Stimulated activated CD8-positive, alpha-beta memory T cell treated with anti-CD3 and anti-CD28 coated beads, Interleukin-15, amount 100 ng/mL, for 1 hour (primary cell): ENCODE measurements around the gene SLC9A8.
A peak's percentile ranks its signal among the peaks of the same experiment; 100 is the strongest.

Experiments
- DNase-seq: peaks from one replicate; pipeline ENCODE4 v3.0.0-alpha.2; 2020; ENCODE audit warnings: low read depth

Gene SLC9A8

DNA sequence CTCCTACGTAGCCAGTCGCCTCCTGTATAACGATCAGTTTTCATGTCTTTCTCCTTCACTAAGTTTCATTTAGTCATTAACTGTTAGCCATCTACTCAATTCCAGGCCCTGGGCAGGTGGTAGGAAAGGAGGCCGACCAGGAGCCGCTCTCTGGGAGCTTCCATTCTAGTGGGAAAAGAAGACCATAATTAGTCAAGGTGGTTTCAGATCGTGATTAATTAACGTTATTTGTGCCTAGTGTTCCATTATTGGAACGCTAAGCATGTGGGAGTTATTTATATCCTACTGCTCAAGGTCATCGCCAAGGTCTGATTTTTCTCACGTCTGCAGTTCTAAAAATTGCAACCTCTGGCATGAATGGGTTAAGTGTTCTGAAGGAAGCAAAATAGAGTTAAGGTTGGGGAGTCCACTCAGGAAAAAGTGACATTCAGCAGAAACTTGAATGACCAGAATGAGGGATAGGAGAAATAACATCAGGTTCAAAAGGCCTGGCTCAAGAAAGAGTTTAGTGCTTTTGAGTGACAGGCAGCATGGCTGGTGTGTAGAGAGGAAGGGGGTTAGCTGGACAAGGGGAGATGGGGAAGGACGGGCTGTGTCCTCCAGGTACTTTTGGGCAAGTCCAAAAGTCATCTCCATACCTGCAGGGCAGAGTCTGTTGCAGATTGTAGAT is 812 bp downstream of the SLC9A8 start:
- no peak for DNase-seq

DNA sequence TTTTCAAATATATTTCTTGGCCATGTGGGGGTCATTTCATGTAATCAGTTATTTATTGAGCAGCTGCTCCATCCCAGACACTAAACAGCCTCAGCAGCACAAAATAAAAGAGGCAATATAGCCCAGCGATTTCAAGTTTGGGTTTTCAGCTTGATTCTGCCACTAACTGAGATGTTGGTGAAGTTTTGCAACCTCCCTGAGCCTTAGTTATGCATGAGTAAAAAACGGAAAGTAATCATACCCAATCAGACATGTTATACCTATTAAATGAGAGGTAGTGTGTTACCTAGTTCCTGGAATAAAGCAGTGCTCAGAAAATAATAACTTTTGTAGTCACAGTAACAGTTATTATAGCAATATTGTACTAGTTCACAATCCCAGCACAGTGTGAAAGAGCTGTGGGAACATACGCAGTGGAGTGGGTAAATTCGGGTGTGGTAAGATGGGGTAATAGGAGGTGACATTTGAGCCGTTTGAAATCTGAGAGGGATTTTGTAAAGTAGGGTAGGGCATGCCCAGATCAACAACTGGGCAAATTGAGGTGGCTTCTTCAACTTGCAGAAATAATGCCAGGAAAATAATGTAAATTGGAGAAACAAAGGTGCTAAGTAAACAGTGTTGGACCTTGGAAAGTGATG is 1.5 kb downstream of the SLC9A8 start:
- no peak for DNase-seq

DNA sequence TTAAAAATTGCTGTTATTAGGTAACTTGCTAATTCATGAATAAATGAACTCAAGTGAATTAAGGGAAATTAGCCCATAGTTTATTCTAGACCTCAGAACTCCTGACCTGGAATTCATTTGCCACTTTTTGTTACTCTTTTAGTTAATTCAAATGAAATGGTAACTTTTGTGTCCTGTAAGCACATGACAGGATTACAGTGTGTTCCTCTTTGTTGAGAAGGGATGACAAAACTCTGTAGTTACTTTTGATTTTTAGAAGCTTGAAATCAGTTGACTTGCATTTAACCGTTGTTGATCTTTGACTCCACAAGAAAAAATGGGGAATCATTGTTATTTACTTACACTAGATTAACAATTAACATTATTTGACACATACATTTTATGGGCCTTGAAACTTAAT is 6.2 kb downstream of the SLC9A8 start:
- DNase-seq = no peak

DNA sequence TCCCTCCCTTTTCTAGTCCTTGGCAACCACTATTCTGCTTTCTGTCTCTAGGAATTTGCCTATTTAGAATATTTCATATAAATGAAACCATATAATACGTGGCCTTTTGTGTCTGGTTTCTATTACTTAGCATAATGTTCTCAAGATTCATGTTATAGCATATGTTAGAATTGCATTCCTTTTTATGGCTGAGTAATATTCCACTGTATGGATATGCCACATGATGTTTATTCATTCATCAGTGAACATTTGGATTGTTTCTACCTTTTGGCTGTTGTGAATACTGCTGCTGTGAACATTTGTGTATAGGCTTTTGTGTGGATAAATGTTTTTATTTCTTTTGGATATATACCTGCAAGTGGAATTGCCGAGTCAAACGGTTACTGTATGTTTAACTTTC is 7.1 kb downstream of the SLC9A8 start:
- DNase-seq = no peak

DNA sequence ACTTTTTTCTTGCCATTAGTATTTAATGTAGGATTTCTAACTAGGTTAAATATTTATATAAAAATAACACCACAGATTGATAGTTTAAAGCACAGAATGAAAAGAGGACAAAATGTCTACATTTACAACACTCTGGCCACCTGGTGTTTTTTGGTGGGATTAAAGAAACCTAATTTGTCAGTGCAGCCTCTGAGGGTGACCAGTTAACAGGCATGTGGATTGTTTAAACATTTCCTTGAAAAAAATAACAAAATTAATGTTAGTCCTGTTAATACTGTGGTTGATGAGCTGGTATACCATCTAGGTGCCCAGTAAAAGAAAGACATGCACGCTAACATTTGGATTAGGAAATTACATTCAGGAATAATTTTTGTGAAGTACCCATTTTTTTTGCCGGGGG is 8.8 kb downstream of the SLC9A8 start:
- DNase-seq = no peak

GRCh38 chr20:49821870-49822331 is 9.3 kb downstream of the SLC9A8 start:
- DNase-seq = no peak

DNA sequence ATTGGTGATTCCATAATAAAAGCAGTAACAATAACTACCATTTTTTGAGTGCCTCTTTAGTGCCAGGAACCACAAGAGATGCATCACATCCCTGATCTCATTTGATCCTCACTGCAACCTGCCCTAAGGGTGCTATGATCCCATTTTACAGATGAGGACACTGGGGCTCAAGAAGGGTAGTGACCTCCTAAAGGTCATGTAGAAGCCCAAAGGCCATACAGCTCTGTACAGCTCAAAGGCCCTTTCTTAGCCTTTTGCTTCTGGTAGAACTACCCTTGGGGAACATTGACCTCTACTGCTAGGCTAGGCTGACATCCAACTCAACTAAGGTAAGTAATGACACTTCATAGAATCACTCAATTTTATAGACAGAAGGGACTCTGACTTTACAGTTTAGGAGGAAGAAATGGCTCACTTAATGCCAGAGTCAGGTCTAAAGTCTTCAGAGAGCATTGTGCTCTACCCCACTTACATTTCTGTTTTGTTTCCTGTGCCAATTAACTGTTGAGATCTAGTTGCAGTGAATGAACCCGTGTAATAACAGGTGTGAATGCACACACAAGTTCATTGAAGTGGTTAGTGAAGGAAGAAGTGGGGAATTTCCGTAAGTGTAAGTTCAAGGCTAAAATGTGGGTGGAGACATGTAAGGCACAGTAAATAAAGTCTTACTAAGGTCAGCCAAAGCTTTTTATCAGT is 10.7 kb downstream of the SLC9A8 start:
- DNase-seq = no peak

DNA sequence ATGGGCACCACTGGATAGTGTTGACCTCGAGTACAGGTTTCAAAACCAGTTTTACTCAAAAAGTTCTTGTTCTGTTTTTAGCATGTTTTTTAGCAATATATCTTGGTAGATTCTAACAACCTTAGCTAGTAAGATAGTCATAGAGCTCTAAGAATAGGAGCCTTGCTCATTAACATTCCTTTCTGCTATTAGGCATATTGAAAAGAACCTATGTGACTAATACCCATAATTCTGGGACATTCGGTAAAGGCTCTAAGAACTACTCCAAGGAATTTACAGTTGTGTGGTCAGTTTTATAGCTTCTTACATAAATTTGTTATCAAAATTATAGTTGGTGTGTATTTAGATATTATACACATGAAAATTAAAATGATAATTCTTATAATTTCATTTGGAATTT is 11.6 kb downstream of the SLC9A8 start:
- DNase-seq = no peak

DNA sequence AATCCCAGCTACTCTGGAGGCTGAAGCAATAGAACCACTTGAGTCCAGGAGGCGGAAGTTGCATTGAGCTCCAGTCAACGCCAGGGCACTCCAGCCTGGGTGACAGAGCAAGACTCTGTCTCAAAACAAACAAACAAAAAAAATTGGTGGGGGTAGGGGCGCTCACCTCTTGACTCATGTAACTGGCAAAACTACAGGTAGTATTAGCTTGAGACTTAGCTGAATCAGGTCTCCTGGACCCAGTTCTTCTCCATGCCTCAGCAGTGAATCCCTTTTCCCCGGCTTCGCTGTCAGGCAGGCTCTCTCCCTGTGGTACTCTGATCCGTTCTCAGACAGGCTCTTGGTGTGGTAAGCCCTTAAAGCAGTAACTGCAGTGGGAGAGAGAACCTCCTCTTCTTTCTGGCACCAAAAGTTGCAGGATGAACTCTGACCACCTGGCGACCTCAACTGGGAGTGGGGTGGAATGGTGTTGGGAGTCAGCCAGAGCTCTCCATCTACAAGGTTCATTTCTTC is 12.9 kb downstream of the SLC9A8 start:
- no peak for DNase-seq

DNA sequence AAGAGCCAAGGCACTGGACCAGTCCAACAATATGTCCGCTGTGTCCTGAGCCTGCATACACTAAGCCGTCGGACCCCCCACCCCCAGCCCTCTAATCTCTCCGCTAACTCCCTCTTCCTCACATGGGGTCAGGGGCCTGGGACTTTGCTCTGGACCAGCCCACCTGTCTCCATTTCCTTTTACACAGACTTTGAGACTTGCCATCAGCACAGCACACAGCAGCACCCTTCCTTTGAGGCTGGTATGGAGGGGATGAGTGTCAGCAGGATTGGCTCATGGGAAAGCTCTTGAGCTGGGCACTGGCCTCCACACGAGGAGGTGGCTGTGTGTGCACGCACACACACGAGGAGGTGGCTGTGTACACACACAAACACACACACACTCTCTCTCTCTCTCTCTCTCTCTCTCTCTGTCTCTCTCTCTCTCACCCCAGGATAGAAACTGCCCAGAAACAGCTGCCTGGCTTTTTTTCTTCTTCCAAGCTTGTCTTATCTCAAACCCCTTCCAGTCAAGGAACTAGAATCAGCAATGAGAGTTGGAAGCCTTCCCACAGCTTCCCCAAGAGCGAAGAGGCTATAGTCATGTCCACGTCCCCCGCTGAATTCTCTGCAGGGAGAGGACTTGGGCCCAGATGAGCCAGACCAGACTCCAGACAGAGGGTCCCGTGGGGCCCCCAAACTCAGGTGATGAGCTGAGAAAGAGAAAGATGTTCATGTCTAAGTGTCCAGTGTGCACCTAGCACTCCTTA is 18.6 kb downstream of the SLC9A8 start:
- no peak for DNase-seq

DNA sequence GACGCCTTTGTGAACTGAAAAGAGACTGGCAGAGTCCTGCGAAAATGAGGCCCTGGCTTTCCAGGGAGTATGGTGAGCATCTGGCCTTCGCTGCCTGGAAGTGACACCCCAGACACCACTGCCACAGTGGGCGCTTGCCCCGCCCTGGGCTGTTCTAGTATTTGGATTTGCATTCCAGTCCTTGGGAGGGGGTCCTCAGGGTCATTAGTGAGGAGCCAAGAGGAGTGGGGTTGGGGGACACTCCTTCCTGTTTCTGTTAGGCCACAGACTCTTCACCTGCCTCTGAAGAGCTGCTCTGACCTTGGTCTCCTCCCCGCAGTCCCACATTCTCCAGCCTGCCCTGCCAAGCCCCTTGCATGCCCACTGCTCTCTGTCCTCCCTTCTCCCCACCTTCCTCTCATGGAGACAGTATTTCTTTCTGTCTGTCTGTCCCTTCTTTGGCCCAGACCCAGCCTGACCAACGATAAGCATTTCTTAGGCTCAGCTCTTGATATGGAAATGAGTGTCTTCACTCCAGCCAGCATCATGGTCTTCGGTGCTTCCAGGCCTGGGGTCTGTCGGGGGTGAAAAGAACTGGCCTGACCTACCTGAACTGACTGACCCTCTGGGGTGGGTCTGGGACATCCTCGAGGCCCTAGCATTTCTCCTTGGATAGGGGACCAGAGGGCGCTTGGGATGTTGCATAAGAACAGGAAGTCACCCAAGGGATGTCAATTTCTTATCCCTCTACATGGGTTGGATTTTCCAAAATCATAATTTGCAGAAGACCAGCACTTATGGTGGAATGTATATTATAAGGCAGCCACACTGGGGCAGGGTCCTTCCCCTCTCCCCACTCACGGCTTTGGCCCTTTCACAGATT is 19.4 kb downstream of the SLC9A8 start:
- DNase-seq = no peak

- DNase-seq = no peak
Measured at GRCh38 chr20:49832632-49833327, 20.2 kb downstream of the SLC9A8 start.

DNA sequence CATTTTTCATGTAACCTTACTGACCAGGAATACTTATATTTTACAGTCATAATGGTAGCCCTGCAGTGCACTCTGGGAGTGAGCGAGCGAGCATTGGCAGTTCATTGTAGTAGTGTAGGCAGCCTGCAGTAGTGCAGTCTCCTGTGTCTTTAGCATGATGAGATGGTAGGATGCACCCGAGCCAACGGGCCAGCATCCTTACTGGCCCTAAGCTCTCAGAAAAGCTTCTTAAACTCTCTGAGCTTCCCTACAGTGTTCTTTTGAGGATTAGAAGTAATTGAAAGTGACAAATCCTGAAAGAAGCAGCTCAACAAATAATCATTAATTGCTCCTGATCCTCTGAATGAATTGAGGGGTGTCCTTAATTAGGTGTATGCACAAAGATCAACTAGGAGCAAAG is 20.9 kb downstream of the SLC9A8 start:
- no peak for DNase-seq

GRCh38 chr20:49835031-49835430 is 22.4 kb downstream of the SLC9A8 start:
- DNase-seq = no peak

DNA sequence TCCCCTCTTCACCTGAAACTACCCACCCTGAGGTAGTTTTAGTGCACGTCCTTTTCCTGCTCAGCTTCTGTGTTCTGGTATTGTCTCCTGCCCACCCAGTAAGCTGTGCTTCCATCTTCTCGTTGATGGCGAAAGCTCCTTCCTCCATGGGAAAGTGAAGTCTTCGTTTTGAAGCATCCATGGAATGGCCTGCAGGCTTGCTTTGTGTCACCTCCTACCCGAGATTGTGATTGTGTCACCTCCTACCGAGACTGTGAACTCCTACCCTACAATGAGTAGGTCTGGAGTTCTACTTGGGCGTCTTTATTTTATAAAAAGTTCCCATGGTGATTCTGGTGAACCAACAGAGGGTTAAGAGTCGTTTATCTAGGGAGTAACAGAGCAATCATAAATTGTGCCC is 25.9 kb downstream of the SLC9A8 start:
- DNase-seq = no peak

GRCh38 chr20:49843139-49843538 is 30.5 kb downstream of the SLC9A8 start:
- no peak for DNase-seq

DNA sequence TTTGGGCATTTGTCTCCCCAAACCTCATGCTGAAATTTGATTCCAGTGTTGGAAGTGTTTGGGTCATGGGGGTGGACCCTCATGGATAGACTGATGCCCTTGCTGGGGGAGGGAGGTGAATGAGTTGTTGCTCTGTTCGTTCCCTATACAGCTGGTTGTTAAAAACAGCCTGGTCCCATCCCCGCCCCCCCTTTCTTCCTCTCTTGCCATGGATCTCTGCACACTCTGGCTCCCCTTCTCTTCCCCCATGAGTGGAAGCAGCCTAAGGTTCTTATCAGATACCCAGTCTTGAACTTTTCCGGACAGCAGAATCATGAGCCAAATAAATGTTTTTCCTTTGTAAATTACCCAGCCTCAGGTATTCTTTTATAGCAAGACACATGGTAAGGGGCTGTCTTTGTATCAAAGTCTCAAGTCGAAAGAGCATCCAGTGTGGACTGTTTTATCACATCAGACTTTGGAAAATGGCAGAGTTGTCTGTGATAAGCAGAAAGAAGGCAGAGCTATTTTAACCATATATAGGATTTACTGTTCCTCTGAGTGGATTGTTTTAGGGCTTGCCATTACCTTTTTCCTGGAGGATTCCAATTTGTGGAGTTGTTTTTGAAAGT is 31.2 kb downstream of the SLC9A8 start:
- no peak for DNase-seq

GRCh38 chr20:49845060-49845459 is 32.4 kb downstream of the SLC9A8 start:
- no peak for DNase-seq

- peak; percentile 19 for DNase-seq
Measured at GRCh38 chr20:49846206-49846807, 33.7 kb downstream of the SLC9A8 start.
